A549 (cell line): ENCODE measurements around the gene HOXC10.

ENCODE experiments used
- CBX8 ChIP-seq: fragments of 200-600 bp; sonication (generic); IDR thresholded peaks from 2 replicates; pipeline ENCODE4 v1.6.1; 2016
- RAD21 ChIP-seq, 2 experiments: fragments of >200 bp in 1 of 2; sonication (Bioruptor Twin) in 1 of 2; formaldehyde crosslinking in 1 of 2; IDR thresholded peaks in 1 of 2; conservative IDR thresholded peaks in 1 of 2; 2 replicates in 1 of 2; 3 replicates in 1 of 2; pipeline ENCODE4 v1.6.1; 2012 to 2018; ENCODE audit warnings: inconsistent platforms in 1 of 2

DNA sequence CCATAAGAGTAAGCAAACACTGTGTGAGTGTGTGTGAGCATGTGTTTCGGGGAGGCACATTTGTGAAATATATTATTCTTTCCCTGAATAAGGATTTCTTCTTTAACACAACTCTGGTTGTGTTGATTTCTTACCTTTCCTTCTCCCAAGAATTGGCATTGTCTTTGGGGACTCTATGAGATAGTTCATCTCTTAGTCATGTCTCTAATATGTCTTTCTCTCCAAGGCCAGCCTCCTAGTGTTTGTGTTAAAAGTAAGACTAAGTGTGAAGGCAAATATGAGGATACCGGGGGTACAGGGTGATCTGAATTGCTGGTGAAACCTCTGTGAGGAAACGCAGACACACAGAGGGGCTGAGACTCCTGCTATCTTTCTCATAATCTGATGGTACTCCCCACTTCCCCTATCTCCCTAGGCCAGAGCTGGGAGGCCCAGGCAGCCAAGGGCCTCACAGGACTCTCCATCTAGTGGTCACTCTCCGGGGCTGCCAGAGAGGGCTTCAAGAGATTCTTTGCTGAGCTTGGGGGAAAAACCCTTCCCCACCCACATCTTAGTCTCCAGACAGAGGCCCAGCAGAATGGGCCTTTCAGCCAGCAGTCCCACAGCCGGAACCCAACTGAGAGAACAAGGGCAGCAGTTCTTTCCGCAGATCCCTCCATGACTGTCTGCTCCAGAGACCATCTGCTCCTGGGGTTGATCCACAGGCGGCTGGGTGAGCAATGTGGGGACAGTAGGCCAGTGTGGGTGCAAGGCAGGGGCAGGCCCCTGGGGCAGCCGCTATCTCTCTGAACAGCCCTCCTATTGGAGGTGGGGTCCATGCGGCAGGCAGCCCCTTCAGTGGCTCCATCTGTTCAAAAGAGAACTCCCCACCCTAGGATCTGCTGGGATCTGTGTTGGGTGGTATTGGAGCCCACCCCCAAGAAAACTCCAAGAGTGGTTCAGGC, 36.0 kb upstream of the HOXC10 start:
- no peak for TF ChIP-seq CBX8
- peak in 1 of 2 experiments; percentile 34; a peak in 2 of 5 replicates for TF ChIP-seq RAD21 (conservative IDR thresholded peaks at IDR 0.05 in 1 of 2, IDR thresholded peaks at IDR 0.05 in 1 of 2)
